ENCODE results near the gene TMEM40.
"Not testable (repeated sequence)": the region's sequence is repeated elsewhere in the genome, so short reads cannot be mapped to it uniquely, and the experiment has no call there.

TMEM40 gene

GRCh38 chr3:12702501-12702900 lies 56.6 kb downstream of the TMEM40 start:
- H3K27ac Mint-ChIP-seq = no peak overlapping the region
- H3K4me3 Mint-ChIP-seq = no peak overlapping the region
- no peaks in the 10 kb centered on the region for H3K9me3 Mint-ChIP-seq

DNA sequence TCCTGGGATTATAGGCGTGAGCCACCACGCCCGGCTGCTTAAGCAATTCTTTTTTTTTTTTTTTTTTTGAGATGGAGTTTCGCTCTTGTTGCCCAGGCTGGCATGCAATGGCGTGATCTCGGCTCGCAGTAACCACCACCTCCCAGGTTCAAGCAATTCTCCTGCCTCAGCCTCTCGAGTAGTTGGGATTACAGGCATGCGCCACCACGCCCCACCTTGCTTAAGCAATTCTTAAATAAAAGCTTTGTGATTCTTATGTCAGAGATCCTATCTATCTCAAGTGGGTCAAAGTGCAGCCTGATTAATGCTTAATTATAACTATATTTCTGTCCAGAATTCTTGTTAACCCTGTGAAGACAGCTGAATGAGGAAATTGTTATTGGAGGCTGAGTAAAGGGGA lies 57.5 kb downstream of the TMEM40 start:
- H3K36me3 Mint-ChIP-seq (ENCODE audit: low read depth); H3K27ac Mint-ChIP-seq; H3K4me1 Mint-ChIP-seq (ENCODE audit: low read depth); H3K9me3 Mint-ChIP-seq; H3K27me3 Mint-ChIP-seq; H3K4me3 Mint-ChIP-seq: not testable (repeated sequence)

More at GRCh38 chr3:12702501-12702900, 56.6 kb downstream of the TMEM40 start:
- Mint-ChIP-seq H3K27me3 (peaks cover 11% of the 10 kb centered on the region), H3K4me1 (ENCODE audit: low read depth) (no peaks in the 10 kb centered on the region), H3K36me3 (ENCODE audit: low read depth) (no peaks in the 10 kb centered on the region)

- H3K4me1 Mint-ChIP-seq (ENCODE audit: low read depth) = no peaks in the 10 kb centered on the region
- no peak overlapping the region for H3K27ac Mint-ChIP-seq
- no peaks in the 10 kb centered on the region for H3K9me3 Mint-ChIP-seq
- peaks cover 4% of the 10 kb centered on the region for H3K27me3 Mint-ChIP-seq
- no peak overlapping the region for H3K4me3 Mint-ChIP-seq
- no peaks in the 10 kb centered on the region for H3K36me3 Mint-ChIP-seq (ENCODE audit: low read depth)
Observed at GRCh38 chr3:12700800-12701199, 58.3 kb downstream of the TMEM40 start.

DNA sequence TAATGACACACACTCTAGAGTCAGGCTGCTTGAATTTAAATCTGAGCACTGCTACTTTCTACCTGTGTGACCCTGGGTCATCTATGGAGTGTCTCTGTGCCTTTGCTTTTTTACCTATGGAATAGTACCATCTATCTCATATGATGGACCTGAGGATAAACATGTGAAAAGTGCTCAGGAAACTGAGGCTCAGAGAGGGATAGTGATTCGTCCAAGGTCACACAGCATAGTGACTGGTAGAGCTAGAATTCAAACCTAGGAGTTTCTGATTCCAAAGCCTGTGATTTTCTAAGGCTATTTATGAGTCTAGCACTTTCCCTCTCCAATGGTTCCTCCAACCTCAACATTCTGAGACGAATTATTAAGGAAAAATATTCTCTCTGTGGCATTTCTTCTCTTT lies 63.1 kb downstream of the TMEM40 start:
- H3K27ac Mint-ChIP-seq = no peak overlapping the region
- no peaks in the 10 kb centered on the region for H3K27me3 Mint-ChIP-seq
- H3K4me1 Mint-ChIP-seq (ENCODE audit: low read depth) = no peaks in the 10 kb centered on the region
- no peaks in the 10 kb centered on the region for H3K9me3 Mint-ChIP-seq
- H3K36me3 Mint-ChIP-seq (ENCODE audit: low read depth) = no peaks in the 10 kb centered on the region
- H3K4me3 Mint-ChIP-seq = no peak overlapping the region

DNA sequence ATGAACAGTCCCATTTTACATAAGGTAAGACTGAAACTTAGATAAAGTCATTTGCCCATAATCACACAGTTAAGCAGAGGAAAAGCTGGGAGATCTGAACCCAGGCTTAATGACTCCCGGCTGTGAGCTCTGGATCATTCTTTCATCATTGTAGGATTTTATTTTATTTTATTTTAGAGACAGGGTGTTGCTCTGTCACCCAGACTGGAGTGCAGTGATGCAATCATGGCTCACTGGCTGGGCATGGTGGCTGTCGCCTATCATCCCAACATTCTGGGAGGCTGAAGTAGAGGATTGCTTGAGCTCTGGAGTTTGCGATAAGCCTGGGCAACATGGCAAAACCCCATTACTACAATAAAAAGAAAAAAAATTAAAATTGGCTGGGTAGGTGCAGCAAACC lies 63.9 kb downstream of the TMEM40 start:
- H3K9me3 Mint-ChIP-seq = no peaks in the 10 kb centered on the region
- H3K4me1 Mint-ChIP-seq (ENCODE audit: low read depth) = no peaks in the 10 kb centered on the region
- H3K36me3 Mint-ChIP-seq (ENCODE audit: low read depth) = no peaks in the 10 kb centered on the region
- no peak overlapping the region for H3K27ac Mint-ChIP-seq
- H3K4me3 Mint-ChIP-seq = no peak overlapping the region
- H3K27me3 Mint-ChIP-seq = no peaks in the 10 kb centered on the region

DNA sequence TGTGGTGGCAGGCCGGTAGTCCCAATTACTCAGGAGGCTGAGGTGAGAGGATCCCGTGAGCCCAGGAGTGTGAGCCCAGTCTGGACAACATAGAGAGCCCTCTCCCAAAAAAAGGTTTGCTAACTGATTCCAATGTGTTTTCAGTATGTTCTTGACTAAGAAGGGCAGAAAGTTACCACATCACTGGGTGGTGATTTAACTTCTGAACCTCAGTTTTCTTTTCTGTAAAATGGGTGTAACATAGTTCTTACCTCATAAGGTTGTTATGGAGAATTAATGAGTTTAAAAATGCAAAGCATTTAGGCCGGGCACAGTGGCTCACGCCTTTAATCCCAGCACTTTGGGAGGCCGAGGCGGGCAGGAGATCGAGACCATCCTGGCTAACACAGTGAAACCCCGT lies 66.6 kb downstream of the TMEM40 start:
- no peaks in the 10 kb centered on the region for H3K4me1 Mint-ChIP-seq (ENCODE audit: low read depth)
- H3K27ac Mint-ChIP-seq = no peak overlapping the region
- no peaks in the 10 kb centered on the region for H3K9me3 Mint-ChIP-seq
- no peak overlapping the region for H3K4me3 Mint-ChIP-seq
- H3K27me3 Mint-ChIP-seq = peaks cover 7% of the 10 kb centered on the region
- no peaks in the 10 kb centered on the region for H3K36me3 Mint-ChIP-seq (ENCODE audit: low read depth)

DNA sequence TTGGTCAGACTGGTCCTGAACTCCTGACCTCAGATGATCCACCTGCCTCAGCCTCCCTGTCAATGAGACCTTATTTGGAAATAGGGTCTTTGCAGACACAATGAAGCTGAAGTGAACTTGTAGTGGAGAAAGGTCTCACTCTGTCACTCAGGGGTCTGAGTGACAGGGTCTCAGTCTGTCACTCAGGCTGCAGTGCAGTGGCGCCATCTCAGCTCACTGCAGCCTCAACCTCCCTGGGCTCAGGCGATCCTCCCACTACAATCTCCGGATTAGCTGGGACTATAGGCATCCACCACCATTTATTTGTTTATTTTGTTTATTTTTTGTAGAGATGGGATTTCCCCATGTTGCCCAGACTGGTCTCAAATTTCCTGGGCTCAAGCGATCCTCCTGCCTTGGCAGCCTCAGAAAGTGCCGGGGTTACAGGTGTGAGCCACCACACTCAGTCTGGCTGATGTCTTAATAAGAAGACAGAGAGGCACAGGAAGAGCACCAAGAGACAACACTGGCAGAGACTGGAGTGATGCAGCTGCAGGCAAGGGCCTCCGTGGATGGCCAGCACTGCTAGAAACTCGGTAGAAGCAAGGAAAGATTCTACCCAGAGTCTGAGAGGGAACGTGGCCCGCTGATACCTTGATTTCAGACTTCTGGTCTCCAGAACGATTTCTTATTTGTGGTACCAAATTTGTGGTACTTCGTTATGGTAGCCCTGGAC lies 68.9 kb downstream of the TMEM40 start:
- Mint-ChIP-seq H3K27me3 (peaks cover 10% of the 10 kb centered on the region), H3K4me1 (ENCODE audit: low read depth) (no peaks in the 10 kb centered on the region), H3K36me3 (ENCODE audit: low read depth) (no peaks in the 10 kb centered on the region), H3K27ac (no peak overlapping the region), H3K9me3 (no peaks in the 10 kb centered on the region), H3K4me3 (no peak overlapping the region)

GRCh38 chr3:12687948-12688347 lies 71.1 kb downstream of the TMEM40 start:
- H3K36me3 Mint-ChIP-seq (ENCODE audit: low read depth) = no peaks in the 10 kb centered on the region

GRCh38 chr3:12686096-12686495 lies 73.0 kb downstream of the TMEM40 start:
- H3K4me3 Mint-ChIP-seq = no peak overlapping the region
- H3K27me3 Mint-ChIP-seq = peaks cover 10% of the 10 kb centered on the region
- no peaks in the 10 kb centered on the region for H3K9me3 Mint-ChIP-seq
- peaks cover 14% of the 10 kb centered on the region for H3K4me1 Mint-ChIP-seq (ENCODE audit: low read depth)
- no peak overlapping the region for H3K27ac Mint-ChIP-seq
- H3K36me3 Mint-ChIP-seq (ENCODE audit: low read depth) = no peaks in the 10 kb centered on the region

More at GRCh38 chr3:12687948-12688347, 71.1 kb downstream of the TMEM40 start:
- Mint-ChIP-seq H3K27me3 (peaks cover 10% of the 10 kb centered on the region), H3K4me1 (ENCODE audit: low read depth) (peaks cover 2% of the 10 kb centered on the region), H3K27ac (no peak overlapping the region), H3K9me3 (no peaks in the 10 kb centered on the region), H3K4me3 (no peak overlapping the region)
